K562 (cell line): ENCODE results near the gene SPATS2. TPM values are rescaled to one million over a fixed set of nuclear protein-coding genes. Genes with fewer than 3 reads are reported as not detected.
A peak's percentile ranks its signal among the peaks of the same experiment; 100 is the strongest.

Source experiments
- ATAC-seq: fragments of 200-7000 bp; cut with Tn5 transposase; 3 replicates; pipeline ENCODE4 v1.9.1; 2020; ENCODE audit warnings: moderate library complexity
- BruUV-seq: library from RNA; stranded (reverse); fragments of 400-500 nt; replicated peaks from 2 replicates; lab custom pipeline; 2021; lab: Mats Ljungman, UMichigan
- CTCF ChIA-PET: fragments of 300-600 bp; formaldehyde crosslinking; extraction: SDS; loops from one replicate; lab custom pipeline; 2021; ENCODE audit warnings: low intra/inter-chr PET ratio; lab: Yijun Ruan, JAX
- POLR2A ChIA-PET: fragments of 300-600, 350-650 bp; sonication (Branson Sonifier 250); formaldehyde crosslinking; extraction: SDS; loops from one replicate; lab custom pipeline; 2021; ENCODE audit warnings: antibody characterized with exemption, inconsistent platforms; lab: Yijun Ruan, JAX
- DNase-seq, 4 experiments: peaks; one replicate each; pipeline versions ENCODE4 v3.0.0 to v3.0.0-alpha.2; 2011 to 2018; ENCODE audit warnings: low spot score in 3 of 4, mixed read lengths in 3 of 4; ENCODE audit errors: extremely low read depth in 1 of 4
- FAIRE-seq: peaks from 2 replicates; lab custom pipeline; 2011; peaks lifted over from hg19 to GRCh38; lab: Jason Lieb, UNC
- H2AFZ ChIP-seq: 2 replicates; pipeline ENCODE4 v1.6.0; 2011; ENCODE audit warnings: low read depth, low read length, control low read depth, inconsistent platforms
- H3K27ac ChIP-seq: fragments of 200-600 bp; 3 replicates; pipeline ENCODE4 v1.8.0; 2011; ENCODE audit warnings: low read depth, mild to moderate bottlenecking, control low read depth, inconsistent platforms, low read length, moderate library complexity, mixed read lengths; ENCODE audit errors: extremely low read depth
- H3K27me3 ChIP-seq, 2 experiments: fragments of 300-600 bp in 1 of 2; 2 replicates in 1 of 2; 3 replicates in 1 of 2; pipeline versions ENCODE4 v1.6.0 to v1.8.0; 2011; ENCODE audit warnings: inconsistent platforms in 2 of 2, low read length in 2 of 2, mild to moderate bottlenecking in 1 of 2, mixed read lengths in 1 of 2, moderate library complexity in 1 of 2; ENCODE audit not compliant: control insufficient read depth in 2 of 2, insufficient read depth in 2 of 2
- H3K36me3 ChIP-seq: fragments of 300-600 bp; 3 replicates; pipeline ENCODE4 v1.8.0; 2011; ENCODE audit warnings: mild to moderate bottlenecking, low read length, inconsistent platforms; ENCODE audit not compliant: control insufficient read depth, insufficient read depth
- H3K4me1 ChIP-seq, 2 experiments: fragments of 200-600 bp in 1 of 2; replicated peaks in 1 of 2; 2 replicates in 1 of 2; 3 replicates in 1 of 2; pipeline versions ENCODE4 v1.5.1 to v1.8.0; 2011; ENCODE audit warnings: inconsistent platforms in 2 of 2, low read length in 2 of 2, mild to moderate bottlenecking in 1 of 2, mixed read lengths in 1 of 2, moderate library complexity in 1 of 2; ENCODE audit not compliant: control insufficient read depth in 2 of 2, insufficient read depth in 2 of 2
- H3K4me2 ChIP-seq: 2 replicates; pipeline ENCODE4 v1.6.1; 2011; ENCODE audit warnings: low read length, control low read depth, inconsistent platforms, mixed read lengths; ENCODE audit not compliant: insufficient read depth
- H3K4me3 ChIP-seq: fragments of 200-600 bp; sonication (generic), shearing (Covaris generic); 2 replicates; pipeline ENCODE4 v1.5.1; 2016; ENCODE audit warnings: control low read depth, inconsistent platforms
- H3K79me2 ChIP-seq: fragments of 200-600 bp; 3 replicates; pipeline ENCODE4 v1.8.0; 2011; ENCODE audit warnings: low read length, inconsistent platforms; ENCODE audit not compliant: control insufficient read depth, insufficient read depth
- H3K9ac ChIP-seq, 2 experiments: 2 replicates each; pipeline versions ENCODE4 v1.6.0 to v1.6.1; 2011; ENCODE audit warnings: low read depth in 2 of 2, low read length in 2 of 2, control low read depth in 1 of 2, inconsistent platforms in 1 of 2, mild to moderate bottlenecking in 1 of 2, mixed read lengths in 1 of 2; ENCODE audit not compliant: insufficient read depth in 1 of 2
- H3K9me1 ChIP-seq: one replicate; pipeline ENCODE4 v1.6.0; 2011; ENCODE audit warnings: inconsistent platforms, mild to moderate bottlenecking, low read length, moderate library complexity; ENCODE audit not compliant: control insufficient read depth, insufficient read depth
- H3K9me3 ChIP-seq: replicated peaks from 2 replicates; pipeline ENCODE4 v1.5.1; 2011; ENCODE audit warnings: low read depth, low read length, inconsistent platforms; ENCODE audit not compliant: control insufficient read depth, insufficient read depth
- H4K20me1 ChIP-seq: replicated peaks from 2 replicates; pipeline ENCODE4 v1.6.1; 2011; ENCODE audit warnings: low read length, inconsistent platforms, mixed read lengths; ENCODE audit not compliant: control insufficient read depth, insufficient read depth
- MYNN ChIP-seq, 2 experiments: sonication (generic); formaldehyde crosslinking in 1 of 2; IDR thresholded peaks; 2 replicates each; pipeline versions ENCODE4 v1.5.0 to v1.6.1; 2016 to 2020; ENCODE audit warnings: antibody characterized with exemption in 1 of 2, missing genetic modification reagents in 1 of 2
- NFE2 ChIP-seq: IDR thresholded peaks from 2 replicates; pipeline ENCODE4 v1.6.1; 2014; ENCODE audit warnings: antibody characterized with exemption, low read depth
- PRPF4 ChIP-seq: fragments of 200-400 bp; formaldehyde crosslinking; IDR thresholded peaks from one replicate; pipeline ENCODE4 v1.6.1; 2017; ENCODE audit warnings: low read length, low read depth, mild to moderate bottlenecking; ENCODE audit not compliant: insufficient read depth, poor library complexity, severe bottlenecking
- RAD21 ChIP-seq, 2 experiments: fragments of 250-450 bp in 1 of 2; fragments of 450-650 bp in 1 of 2; sonication (Bioruptor Pico) in 1 of 2; formaldehyde crosslinking in 1 of 2; IDR thresholded peaks in 1 of 2; conservative IDR thresholded peaks in 1 of 2; 2 replicates each; pipeline versions ENCODE4 v1.4.0 to v1.8.0; 2020 to 2022; ENCODE audit warnings: mild to moderate bottlenecking in 2 of 2, moderate library complexity in 1 of 2
- WGBS: fragments of 100-300 bp; shearing (Covaris generic); methylation state at CpG from one replicate; pipeline ENCODE4 v1.1.6; 2016; ENCODE audit warnings: low coverage, mixed read lengths; ENCODE audit not compliant: insufficient coverage; ENCODE audit errors: missing lambda C conversion rate; 5-methylcytosine and 5-hydroxymethylcytosine counted together
- in situ Hi-C: fragments of 300-500 bp; cut with MboI; formaldehyde crosslinking; loops from 4 replicates; pipeline ENCODE4 v1.15.0; 2018; ENCODE audit warnings: inconsistent platforms, mixed read lengths
- intact Hi-C: fragments of 100-400 bp; cut with micrococcal nuclease; formaldehyde crosslinking; loops from 2 replicates; pipeline ENCODE4 v1.14.2; 2022
- polyA plus RNA-seq, 8 experiments: library from polyadenylated mRNA; depleted of rRNA in 4 of 8; stranded (reverse) in 5 of 8; unstranded in 3 of 8; fragments of >200 nt; fragmentation: Nextera tagmentation in 2 of 8; fragmentation: Illumina TruSeq in 1 of 8; extraction: Ambion mirVana in 2 of 8; extraction: Trizol in 1 of 8; gene quantifications; 2 replicates each; pipeline versions ENCODE4 v1.2.1 to v1.2.3, GENCODE V29; 2011 to 2014; ENCODE audit warnings: inconsistent platforms in 1 of 8, missing spikeins in 1 of 8
- total RNA-seq, 7 experiments: library from RNA; depleted of rRNA in 6 of 7; stranded (reverse); fragments of >200 nt in 6 of 7; fragmentation: Illumina TruSeq in 2 of 7; extraction: Trizol in 2 of 7; gene quantifications; 2 replicates each; pipeline versions ENCODE4 v1.2.1 to v1.2.3, GENCODE V29; 2011 to 2021; ENCODE audit warnings: low replicate concordance in 1 of 7

Gene SPATS2
- total and polyA plus RNA-seq, 9 of the 15 experiments (the other 6 are each of a cell fraction or from before 2014, with no cell fraction given) = 5.4 to 48.2 (median 17.5) TPM

DNA sequence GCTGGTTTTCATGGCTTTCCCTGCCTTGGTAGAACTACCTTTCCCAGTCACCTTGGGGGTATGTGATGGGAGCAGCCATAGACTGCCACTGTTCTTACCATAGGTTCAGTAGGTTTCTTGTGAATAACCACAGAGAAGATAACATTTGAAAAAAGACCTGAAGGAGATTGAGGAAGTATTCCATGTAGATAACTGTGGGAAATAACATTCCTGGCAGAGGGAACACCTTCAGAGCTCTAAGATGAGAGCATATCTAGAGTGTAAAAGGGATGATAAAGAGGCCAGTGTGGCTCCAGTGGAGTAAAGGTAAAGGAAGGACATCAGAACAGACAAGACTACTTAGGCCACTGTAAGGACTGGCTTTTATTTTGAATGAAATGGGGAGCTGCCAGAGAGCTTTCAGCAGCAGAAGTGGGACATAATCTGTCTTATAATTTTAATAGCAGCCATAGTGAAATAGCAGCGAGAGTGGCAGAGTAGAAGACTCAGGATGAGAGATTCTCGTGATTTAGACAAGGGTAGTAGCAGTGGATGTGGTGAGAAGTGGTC, 88.9 kb downstream of the SPATS2 start:
- Histone ChIP-seq H3K36me3 (no peaks in the 10 kb centered on the region; the same call in 2 of the 3 replicates), H2AFZ (no peak overlapping the region), H3K9me3 (no peaks in the 10 kb centered on the region), H4K20me1 (0 out of 2 replicates have a peak, but pooled peaks cover 5% of the 10 kb centered on the region), H3K4me3 (no peak overlapping the region), H3K4me1 (peaks cover 0 to 3% of the 10 kb centered on the region in 2 experiments; a peak in 1 of 5 replicates), H3K79me2 (peaks cover 2% of the 10 kb centered on the region; the same call in 1 of the 3 replicates), H3K4me2 (no peak overlapping the region), H3K27me3 (no peaks in the 10 kb centered on the region), H3K27ac (no peak overlapping the region), H3K9me1 (no peaks in the 10 kb centered on the region), H3K9ac (peak overlapping the region in 1 of 2 experiments; percentile 13; a peak in 1 of 4 replicates)
- DNase-seq (no peak), ATAC-seq (no peak), FAIRE-seq (no peak)
- intact Hi-C loops (no loop called here), in situ Hi-C loops (no loop called here)
- TF ChIP-seq MYNN (IDR thresholded peaks at IDR 0.05) = peak; percentile 59; the same call in 1 of the 2 replicates
- no peak for TF ChIP-seq MYNN (CRISPR knock-in tag; IDR thresholded peaks at IDR 0.05)
- no peak for TF ChIP-seq PRPF4
- no peak for TF ChIP-seq NFE2
- no peak for TF ChIP-seq RAD21 (CRISPR knock-in tag; conservative IDR thresholded peaks at IDR 0.05 in 1 of 2, IDR thresholded peaks at IDR 0.05 in 1 of 2)
- BruUV-seq = no TSS peak
- CTCF ChIA-PET = interaction anchor here (0.6 kb wide), 1 partner anchor 811 kb away, joined by 3 read pairs; no protein-coding TSS in a partner anchor
- POLR2A ChIA-PET = interaction anchor here (0.6 to 1.6 kb wide), 5 partner anchors 14 to 517 kb away, joined by 3 to 5 read pairs (median 3); no protein-coding TSS in a partner anchor
- WGBS = 41% methylated on average over 2 of the region's 2 CpGs
